GM19025 (cell line): ENCODE measurements around the gene CCDC146.
"Not testable (repeated sequence)": the region's sequence is repeated elsewhere in the genome, so short reads cannot be mapped to it uniquely, and the experiment has no call there.

Experiments used
- ATAC-seq: cut with Tn5 transposase; IDR thresholded peaks from one replicate; pipeline ENCODE4 v1.9.1; 2021; ENCODE audit warnings: mild to moderate bottlenecking, low read depth, moderate library complexity; ENCODE audit not compliant: unreplicated experiment

Gene CCDC146

GRCh38 chr7:77320137-77320536 is 197.7 kb downstream of the CCDC146 start:
- no peak for ATAC-seq

- no peak for ATAC-seq
These were observed 198.3 kb downstream of the CCDC146 start for GRCh38 chr7:77320714-77321113.

- ATAC-seq, result no peak
These were observed 198.9 kb downstream of the CCDC146 start for GRCh38 chr7:77321300-77321699.

GRCh38 chr7:77326131-77326530 is 203.7 kb downstream of the CCDC146 start:
- ATAC-seq, result no peak

- ATAC-seq, result no peak
These were observed 204.9 kb downstream of the CCDC146 start for GRCh38 chr7:77327067-77327931.

GRCh38 chr7:77327932-77328628 is 205.7 kb downstream of the CCDC146 start:
- no peak for ATAC-seq

DNA sequence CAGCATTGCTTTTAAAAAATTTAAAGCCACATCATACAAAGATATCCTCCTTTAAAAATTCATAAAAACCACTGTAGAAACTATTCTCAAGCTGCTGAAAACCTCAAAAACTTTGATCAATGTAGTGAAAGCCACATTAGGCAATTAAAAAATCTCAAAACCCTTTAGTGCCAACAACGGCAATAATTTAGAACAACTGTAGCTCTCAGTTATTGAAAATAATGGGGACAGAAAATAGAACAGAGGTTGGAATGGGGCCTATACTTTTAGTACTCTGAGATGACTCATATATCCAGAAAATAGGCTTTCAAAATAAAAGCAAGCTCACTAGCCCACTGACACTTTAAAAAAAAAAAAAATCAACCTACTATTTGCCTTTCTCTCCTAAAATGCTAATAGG is 206.3 kb downstream of the CCDC146 start:
- no peak for ATAC-seq

GRCh38 chr7:77329466-77330168 is 207.2 kb downstream of the CCDC146 start:
- no peak for ATAC-seq

DNA sequence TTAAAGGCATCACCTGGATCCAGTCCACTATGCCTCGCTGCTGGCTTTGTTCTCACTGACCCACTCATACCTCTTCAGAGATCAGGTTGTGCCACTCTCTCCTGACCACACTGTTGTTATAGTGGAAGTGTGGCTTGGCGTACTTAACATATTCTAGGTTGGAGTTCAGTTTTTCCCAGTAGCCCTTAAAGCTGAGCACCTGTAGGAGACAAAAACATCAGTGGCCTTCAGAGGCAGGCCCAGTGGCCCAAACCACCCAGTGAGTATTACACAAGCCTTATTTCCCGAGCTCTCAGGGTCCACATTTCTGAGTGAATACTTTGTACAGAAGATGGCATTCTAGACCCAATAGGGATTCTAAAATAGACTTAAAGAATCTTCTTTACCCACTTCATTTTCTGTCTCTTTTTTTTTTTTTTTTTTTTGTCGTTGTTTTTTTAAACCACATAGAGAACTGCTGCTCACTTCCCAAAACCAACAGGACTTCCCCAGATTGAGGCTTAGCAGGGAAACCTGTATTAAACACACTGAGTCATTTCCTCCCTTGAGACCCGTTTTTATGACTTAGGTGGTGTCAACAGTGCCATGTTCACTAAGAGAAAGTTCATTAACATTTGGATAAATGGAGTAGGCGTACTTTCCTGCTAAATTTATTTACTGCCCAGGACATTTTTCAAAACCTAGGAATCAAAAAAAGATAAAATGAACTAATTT is 207.9 kb downstream of the CCDC146 start:
- peak; percentile 55 for ATAC-seq

DNA sequence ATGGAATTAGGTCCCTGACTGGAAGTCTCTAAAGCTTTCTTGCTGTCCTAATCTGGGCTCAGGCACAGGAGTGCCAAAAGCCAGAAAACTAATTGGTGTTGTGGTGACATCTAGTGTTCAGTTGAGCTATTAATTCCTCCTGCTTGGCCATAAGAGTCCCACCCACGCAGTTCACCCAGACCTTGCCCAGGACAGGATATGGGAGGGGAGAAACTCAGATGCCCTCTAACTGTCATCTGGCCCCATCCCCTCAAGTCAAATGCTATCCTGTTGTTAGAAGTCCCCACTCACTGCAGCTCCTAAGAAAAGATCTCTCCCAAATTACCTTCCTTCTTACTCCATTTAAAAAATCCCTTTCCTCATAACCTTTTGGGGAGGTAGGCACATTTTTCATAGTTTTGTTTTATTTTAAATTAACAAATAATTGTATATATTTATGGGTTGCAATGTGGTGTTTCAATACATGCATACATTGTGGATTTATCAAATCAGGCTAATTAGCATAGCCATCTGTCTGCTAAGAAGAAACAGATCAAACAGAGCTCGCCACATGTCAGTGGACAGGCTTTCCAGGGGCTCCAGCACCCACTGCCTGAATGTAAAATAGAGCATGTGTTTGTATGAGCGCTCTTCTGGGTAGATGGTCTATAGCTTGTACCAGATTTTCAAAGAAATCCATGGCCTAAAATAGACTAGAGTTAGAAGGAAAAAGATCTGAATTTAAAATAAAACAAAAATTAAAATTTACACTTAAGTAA is 209.7 kb downstream of the CCDC146 start:
- ATAC-seq, result peak; percentile 79

- ATAC-seq, result not testable (repeated sequence)
These were observed 211.6 kb downstream of the CCDC146 start for GRCh38 chr7:77334039-77334438.

DNA sequence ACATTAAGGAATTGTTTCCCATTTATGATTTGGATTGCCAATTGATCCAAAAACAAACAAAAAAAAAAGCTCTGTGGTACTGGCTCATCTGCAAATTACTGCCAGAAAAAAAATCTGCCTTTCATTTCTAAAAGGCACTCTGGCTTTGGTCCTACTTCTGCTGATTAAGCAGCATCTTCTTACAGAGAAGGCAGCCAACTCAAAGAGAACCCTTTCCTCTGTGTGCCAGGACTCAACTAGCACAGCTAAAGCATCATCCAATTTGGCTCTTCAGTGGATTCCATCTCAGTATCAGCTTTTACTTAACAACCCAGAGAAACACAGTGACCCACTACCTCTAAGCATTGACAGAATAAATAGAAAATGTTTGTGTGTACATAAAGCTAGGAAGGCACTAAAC is 213.2 kb downstream of the CCDC146 start:
- no peak for ATAC-seq

- no peak for ATAC-seq
These were observed 215.1 kb downstream of the CCDC146 start for GRCh38 chr7:77337456-77337990.

DNA sequence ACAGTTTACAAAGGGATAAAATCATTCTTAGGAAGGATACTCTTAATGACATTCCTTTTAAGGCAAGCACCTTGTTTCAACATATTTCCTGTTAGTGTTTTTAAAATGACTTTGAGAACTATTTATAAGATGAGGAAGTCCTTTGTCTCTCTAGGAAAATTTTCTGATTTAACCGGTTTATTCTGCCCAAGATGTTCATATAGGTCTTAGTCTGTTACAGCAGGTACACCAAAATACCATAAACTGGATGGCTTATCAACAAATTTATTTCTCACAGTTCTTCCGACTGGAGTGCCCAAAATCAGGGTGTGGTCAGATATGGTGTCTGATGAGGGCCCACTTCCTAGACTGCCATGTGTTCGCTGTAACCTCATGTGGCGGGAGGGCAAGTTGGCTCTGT is 215.8 kb downstream of the CCDC146 start:
- no peak for ATAC-seq

GRCh38 chr7:77338883-77339629 is 216.6 kb downstream of the CCDC146 start:
- ATAC-seq, result no peak

- ATAC-seq, result no peak
These were observed 217.3 kb downstream of the CCDC146 start for GRCh38 chr7:77339726-77340125.
